ENCODE results near the gene BRWD1.

Gene BRWD1

DNA sequence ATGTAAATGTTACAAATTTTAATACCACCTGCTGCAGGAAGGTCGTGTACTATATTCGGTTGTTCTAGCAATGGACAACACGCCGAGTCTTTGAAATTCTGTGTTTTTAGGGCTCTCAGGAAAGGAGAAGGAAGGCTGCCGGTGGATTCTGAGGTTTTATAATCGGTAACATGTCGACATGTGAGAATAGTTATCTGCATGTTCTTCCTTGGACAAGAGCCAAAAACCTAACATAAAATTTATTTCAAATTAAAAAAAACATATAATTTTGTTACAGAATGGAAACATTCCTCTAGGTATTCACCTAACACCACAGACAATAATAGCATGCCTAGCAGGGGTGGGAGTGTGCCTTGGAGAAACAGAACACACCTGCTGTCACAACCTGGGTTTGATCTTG, 135.0 kb downstream of the BRWD1 start:
- Histone ChIP-seq H3K9me3 (ENCODE audit: control insufficient read depth in 2 of 2, low read length in 2 of 2) (no peaks in the 10 kb centered on the region), H3K36me3 (ENCODE audit: control insufficient read depth in 2 of 2, insufficient read depth in 2 of 2, low read length in 2 of 2) (peaks cover 16 to 17% of the 10 kb centered on the region in 2 donors), H3K27ac (ENCODE audit: low read depth in 2 of 2, low read length in 2 of 2) (no peak overlapping the region)

GRCh38 chr21:39176271-39176709, 137.1 kb downstream of the BRWD1 start:
- Histone ChIP-seq H3K36me3 (ENCODE audit: control insufficient read depth in 2 of 2, insufficient read depth in 2 of 2, low read length in 2 of 2) (peaks cover 19 to 25% of the 10 kb centered on the region in 2 donors), H3K4me3 (ENCODE audit: low read length in 2 of 2) (no peak overlapping the region), H3K9ac (ENCODE audit: low read depth in 1 of 2, low read length in 2 of 2) (no peak overlapping the region), H3K27me3 (ENCODE audit: control insufficient read depth in 2 of 2, insufficient read depth in 2 of 2, low read length in 2 of 2) (no peaks in the 10 kb centered on the region), H3K4me1 (ENCODE audit: control insufficient read depth in 2 of 2, insufficient read depth in 2 of 2, low read length in 2 of 2) (no peaks in the 10 kb centered on the region), H3K27ac (ENCODE audit: low read depth in 2 of 2, low read length in 2 of 2) (no peak overlapping the region), H3K9me3 (ENCODE audit: control insufficient read depth in 2 of 2, low read length in 2 of 2) (no peaks in the 10 kb centered on the region)

More for the DNA sequence above, 135.0 kb downstream of the BRWD1 start:
- no peak overlapping the region for H3K4me3 ChIP-seq (ENCODE audit: low read length in 2 of 2)
- H3K9ac ChIP-seq (ENCODE audit: low read depth in 1 of 2, low read length in 2 of 2), result no peak overlapping the region
- peaks cover 0 to 7% of the 10 kb centered on the region in 2 donors for H3K4me1 ChIP-seq (ENCODE audit: control insufficient read depth in 2 of 2, insufficient read depth in 2 of 2, low read length in 2 of 2)
- no peaks in the 10 kb centered on the region for H3K27me3 ChIP-seq (ENCODE audit: control insufficient read depth in 2 of 2, insufficient read depth in 2 of 2, low read length in 2 of 2)

GRCh38 chr21:39175665-39176064, 137.8 kb downstream of the BRWD1 start:
- H3K27me3 ChIP-seq (ENCODE audit: control insufficient read depth in 2 of 2, insufficient read depth in 2 of 2, low read length in 2 of 2), result no peaks in the 10 kb centered on the region
- H3K9me3 ChIP-seq (ENCODE audit: control insufficient read depth in 2 of 2, low read length in 2 of 2), result no peaks in the 10 kb centered on the region
- H3K4me1 ChIP-seq (ENCODE audit: control insufficient read depth in 2 of 2, insufficient read depth in 2 of 2, low read length in 2 of 2), result no peaks in the 10 kb centered on the region
- peaks cover 19 to 25% of the 10 kb centered on the region in 2 donors for H3K36me3 ChIP-seq (ENCODE audit: control insufficient read depth in 2 of 2, insufficient read depth in 2 of 2, low read length in 2 of 2)
- no peak overlapping the region for H3K27ac ChIP-seq (ENCODE audit: low read depth in 2 of 2, low read length in 2 of 2)
- H3K4me3 ChIP-seq (ENCODE audit: low read length in 2 of 2), result no peak overlapping the region
- peak overlapping the region in 1 of 2 donors; percentile 9 for H3K9ac ChIP-seq (ENCODE audit: low read depth in 1 of 2, low read length in 2 of 2)

- peaks cover 19 to 25% of the 10 kb centered on the region in 2 donors for H3K36me3 ChIP-seq (ENCODE audit: control insufficient read depth in 2 of 2, insufficient read depth in 2 of 2, low read length in 2 of 2)
- H3K9me3 ChIP-seq (ENCODE audit: control insufficient read depth in 2 of 2, low read length in 2 of 2), result no peaks in the 10 kb centered on the region
- H3K4me3 ChIP-seq (ENCODE audit: low read length in 2 of 2), result no peak overlapping the region
Observed at GRCh38 chr21:39175154-39175553, 138.3 kb downstream of the BRWD1 start.

DNA sequence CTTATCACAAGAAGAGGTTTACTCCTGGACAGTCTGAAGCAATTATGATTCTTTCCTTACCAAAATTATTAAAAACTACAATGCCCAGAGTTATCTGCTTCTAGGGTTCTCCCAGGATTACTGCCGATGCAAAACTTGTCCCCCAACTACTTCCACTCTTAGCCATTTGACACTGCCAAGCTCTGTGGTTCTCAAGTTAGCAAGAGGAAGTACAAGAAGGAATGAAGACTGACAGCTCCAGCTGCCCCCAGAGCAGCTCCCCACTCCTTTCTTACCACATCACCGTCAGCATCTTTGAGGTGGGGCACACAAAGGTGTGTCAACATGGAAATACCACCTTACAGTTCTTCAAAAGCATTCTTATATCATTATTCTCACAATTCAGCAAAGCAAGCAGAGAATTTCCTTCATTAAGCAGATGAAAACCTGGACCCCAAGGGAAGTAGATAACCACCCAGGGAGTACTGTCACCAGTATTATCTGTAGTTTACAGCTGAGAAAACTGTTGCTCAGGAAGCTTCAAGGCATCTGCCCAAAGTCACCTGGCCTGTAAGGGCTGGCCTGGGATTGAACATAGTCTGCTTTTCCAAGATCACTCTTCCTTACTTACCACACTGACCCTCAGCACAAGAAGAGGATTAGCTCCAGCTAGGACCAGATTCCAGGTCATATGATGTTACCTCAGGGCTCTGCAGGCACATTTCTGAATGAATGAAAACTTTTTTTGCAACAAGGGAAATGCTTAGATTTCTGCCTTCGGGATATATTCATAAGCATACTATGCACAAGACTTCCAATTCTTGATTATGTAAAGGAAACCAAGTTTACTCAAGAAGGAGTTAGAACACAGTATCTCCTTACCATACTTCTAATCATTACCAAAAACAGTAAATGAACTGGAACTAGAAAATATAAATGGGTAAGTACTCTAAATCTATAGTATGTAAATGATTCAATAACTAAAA, 139.4 kb downstream of the BRWD1 start:
- no peak overlapping the region for H3K4me3 ChIP-seq (ENCODE audit: low read length in 2 of 2)
- H3K36me3 ChIP-seq (ENCODE audit: control insufficient read depth in 2 of 2, insufficient read depth in 2 of 2, low read length in 2 of 2), result peaks cover 19 to 25% of the 10 kb centered on the region in 2 donors
- H3K4me1 ChIP-seq (ENCODE audit: control insufficient read depth in 2 of 2, insufficient read depth in 2 of 2, low read length in 2 of 2), result no peaks in the 10 kb centered on the region
- H3K9me3 ChIP-seq (ENCODE audit: control insufficient read depth in 2 of 2, low read length in 2 of 2), result no peaks in the 10 kb centered on the region
- H3K9ac ChIP-seq (ENCODE audit: low read depth in 1 of 2, low read length in 2 of 2), result no peak overlapping the region
- no peaks in the 10 kb centered on the region for H3K27me3 ChIP-seq (ENCODE audit: control insufficient read depth in 2 of 2, insufficient read depth in 2 of 2, low read length in 2 of 2)
- H3K27ac ChIP-seq (ENCODE audit: low read depth in 2 of 2, low read length in 2 of 2), result no peak overlapping the region

More at GRCh38 chr21:39175154-39175553, 138.3 kb downstream of the BRWD1 start:
- Histone ChIP-seq H3K9ac (ENCODE audit: low read depth in 1 of 2, low read length in 2 of 2) (no peak overlapping the region), H3K4me1 (ENCODE audit: control insufficient read depth in 2 of 2, insufficient read depth in 2 of 2, low read length in 2 of 2) (no peaks in the 10 kb centered on the region), H3K27me3 (ENCODE audit: control insufficient read depth in 2 of 2, insufficient read depth in 2 of 2, low read length in 2 of 2) (no peaks in the 10 kb centered on the region), H3K27ac (ENCODE audit: low read depth in 2 of 2, low read length in 2 of 2) (no peak overlapping the region)

DNA sequence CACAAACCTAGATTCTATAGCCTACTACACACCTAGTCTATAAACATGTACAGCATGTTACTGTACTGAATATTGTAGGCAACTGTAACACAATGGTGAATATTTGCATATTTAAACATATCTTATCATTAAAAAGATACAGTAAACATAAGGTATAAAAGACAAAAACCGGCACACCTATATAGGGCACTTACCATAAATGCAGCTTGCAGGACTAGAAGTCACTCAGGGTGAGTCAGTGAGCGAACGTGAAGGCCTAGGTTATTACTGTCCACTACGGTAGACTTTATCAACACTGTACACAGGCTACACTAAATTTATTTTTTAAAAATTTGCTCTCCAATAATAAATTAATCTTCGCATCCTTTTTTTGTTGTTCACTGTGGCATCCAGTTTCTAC, 143.5 kb downstream of the BRWD1 start:
- Histone ChIP-seq H3K36me3 (ENCODE audit: control insufficient read depth in 2 of 2, insufficient read depth in 2 of 2, low read length in 2 of 2) (peaks cover 10 to 16% of the 10 kb centered on the region in 2 donors), H3K4me3 (ENCODE audit: low read length in 2 of 2) (no peak overlapping the region), H3K9me3 (ENCODE audit: control insufficient read depth in 2 of 2, low read length in 2 of 2) (peaks cover 0 to 2% of the 10 kb centered on the region in 2 donors), H3K27ac (ENCODE audit: low read depth in 2 of 2, low read length in 2 of 2) (no peak overlapping the region), H3K27me3 (ENCODE audit: control insufficient read depth in 2 of 2, insufficient read depth in 2 of 2, low read length in 2 of 2) (no peaks in the 10 kb centered on the region), H3K9ac (ENCODE audit: low read depth in 1 of 2, low read length in 2 of 2) (no peak overlapping the region), H3K4me1 (ENCODE audit: control insufficient read depth in 2 of 2, insufficient read depth in 2 of 2, low read length in 2 of 2) (no peaks in the 10 kb centered on the region)

DNA sequence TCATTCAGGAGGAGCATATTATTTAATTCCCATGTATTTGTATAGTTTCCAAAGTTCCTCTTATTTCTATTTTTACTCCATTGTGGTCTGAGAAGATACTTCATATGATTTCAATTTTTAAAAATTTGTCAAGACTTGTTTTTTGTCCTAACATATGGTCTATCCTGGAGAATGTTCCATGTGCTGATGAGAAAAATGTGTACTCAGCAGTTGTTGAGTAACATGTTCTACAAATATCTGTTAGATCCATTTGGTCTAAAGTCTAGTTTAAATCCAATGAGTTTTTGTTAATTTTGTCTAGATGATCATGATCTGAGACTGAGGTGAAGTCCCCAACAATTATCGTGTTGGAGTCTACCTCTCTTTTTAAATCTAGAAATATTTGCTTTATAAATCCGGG, 144.6 kb downstream of the BRWD1 start:
- Histone ChIP-seq H3K4me3 (ENCODE audit: low read length in 2 of 2) (no peak overlapping the region), H3K36me3 (ENCODE audit: control insufficient read depth in 2 of 2, insufficient read depth in 2 of 2, low read length in 2 of 2) (peaks cover 5 to 12% of the 10 kb centered on the region in 2 donors), H3K27me3 (ENCODE audit: control insufficient read depth in 2 of 2, insufficient read depth in 2 of 2, low read length in 2 of 2) (no peaks in the 10 kb centered on the region), H3K9ac (ENCODE audit: low read depth in 1 of 2, low read length in 2 of 2) (no peak overlapping the region), H3K27ac (ENCODE audit: low read depth in 2 of 2, low read length in 2 of 2) (no peak overlapping the region), H3K9me3 (ENCODE audit: control insufficient read depth in 2 of 2, low read length in 2 of 2) (peaks cover 0 to 4% of the 10 kb centered on the region in 2 donors), H3K4me1 (ENCODE audit: control insufficient read depth in 2 of 2, insufficient read depth in 2 of 2, low read length in 2 of 2) (no peaks in the 10 kb centered on the region)

GRCh38 chr21:39164523-39164922, 148.9 kb downstream of the BRWD1 start:
- H3K9ac ChIP-seq (ENCODE audit: low read depth in 1 of 2, low read length in 2 of 2), result no peak overlapping the region

DNA sequence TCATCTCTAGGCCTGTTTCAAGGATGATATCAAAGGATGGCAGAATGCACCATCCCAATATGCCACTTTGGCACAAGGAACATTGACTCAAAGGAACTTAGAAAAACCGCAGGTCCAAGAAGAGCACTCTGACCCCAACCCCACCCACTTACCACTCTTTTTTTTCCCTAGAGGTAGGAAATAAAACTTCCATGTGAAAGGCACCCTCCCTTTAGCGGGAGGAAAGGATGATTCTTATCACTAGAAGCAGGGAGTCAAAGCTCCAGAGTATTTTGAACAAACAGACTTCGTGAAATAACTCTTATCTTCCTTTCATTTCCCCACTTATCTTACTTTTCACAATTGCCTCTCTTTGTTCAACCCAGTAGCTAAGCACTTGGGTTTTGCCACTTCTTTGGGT, 152.4 kb downstream of the BRWD1 start:
- peaks cover 0 to 4% of the 10 kb centered on the region in 2 donors for H3K9me3 ChIP-seq (ENCODE audit: control insufficient read depth in 2 of 2, low read length in 2 of 2)
- no peak overlapping the region for H3K4me3 ChIP-seq (ENCODE audit: low read length in 2 of 2)
- H3K4me1 ChIP-seq (ENCODE audit: control insufficient read depth in 2 of 2, insufficient read depth in 2 of 2, low read length in 2 of 2), result no peaks in the 10 kb centered on the region
- H3K27me3 ChIP-seq (ENCODE audit: control insufficient read depth in 2 of 2, insufficient read depth in 2 of 2, low read length in 2 of 2), result no peaks in the 10 kb centered on the region
- no peak overlapping the region for H3K27ac ChIP-seq (ENCODE audit: low read depth in 2 of 2, low read length in 2 of 2)
- no peaks in the 10 kb centered on the region for H3K36me3 ChIP-seq (ENCODE audit: control insufficient read depth in 2 of 2, insufficient read depth in 2 of 2, low read length in 2 of 2)
- no peak overlapping the region for H3K9ac ChIP-seq (ENCODE audit: low read depth in 1 of 2, low read length in 2 of 2)

More at GRCh38 chr21:39164523-39164922, 148.9 kb downstream of the BRWD1 start:
- no peak overlapping the region for H3K4me3 ChIP-seq (ENCODE audit: low read length in 2 of 2)
- no peaks in the 10 kb centered on the region for H3K4me1 ChIP-seq (ENCODE audit: control insufficient read depth in 2 of 2, insufficient read depth in 2 of 2, low read length in 2 of 2)
- no peak overlapping the region for H3K27ac ChIP-seq (ENCODE audit: low read depth in 2 of 2, low read length in 2 of 2)
- no peaks in the 10 kb centered on the region for H3K36me3 ChIP-seq (ENCODE audit: control insufficient read depth in 2 of 2, insufficient read depth in 2 of 2, low read length in 2 of 2)
- peaks cover 0 to 4% of the 10 kb centered on the region in 2 donors for H3K9me3 ChIP-seq (ENCODE audit: control insufficient read depth in 2 of 2, low read length in 2 of 2)
- no peaks in the 10 kb centered on the region for H3K27me3 ChIP-seq (ENCODE audit: control insufficient read depth in 2 of 2, insufficient read depth in 2 of 2, low read length in 2 of 2)

DNA sequence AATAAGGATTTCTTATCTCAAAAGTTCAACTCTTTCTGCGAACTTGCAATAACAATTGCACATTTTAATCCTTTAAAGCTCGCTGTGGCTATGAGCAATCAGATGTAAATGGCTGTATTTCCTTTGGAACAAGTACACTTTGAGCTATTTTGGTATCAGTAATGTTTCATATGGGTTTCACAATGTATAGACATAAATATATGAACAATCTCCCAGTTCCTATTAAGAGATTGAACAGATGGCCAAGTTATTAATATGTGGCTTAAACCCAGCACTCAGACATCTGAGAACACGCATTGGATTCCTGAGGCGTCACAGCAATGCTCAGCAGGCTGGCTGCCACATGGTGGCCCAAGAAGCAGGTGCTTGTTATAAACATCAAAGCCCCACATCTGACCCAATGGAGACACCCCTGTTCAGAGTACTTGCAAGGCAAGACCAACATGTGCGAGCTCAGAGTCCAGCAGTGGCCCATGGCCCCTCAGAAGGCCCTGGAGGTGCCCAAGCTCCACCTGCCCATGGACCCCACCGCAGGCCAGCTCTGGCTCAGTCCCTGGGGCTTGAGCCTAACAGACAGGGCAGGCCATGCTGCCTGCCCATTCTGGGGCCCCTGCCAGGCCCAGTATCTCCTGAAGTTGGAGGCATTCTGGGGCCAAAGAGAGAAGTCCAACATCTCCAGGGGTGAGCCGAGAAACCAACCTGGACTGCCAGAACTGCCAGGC, 153.9 kb downstream of the BRWD1 start:
- Histone ChIP-seq H3K9me3 (ENCODE audit: control insufficient read depth in 2 of 2, low read length in 2 of 2) (no peaks in the 10 kb centered on the region), H3K27me3 (ENCODE audit: control insufficient read depth in 2 of 2, insufficient read depth in 2 of 2, low read length in 2 of 2) (no peaks in the 10 kb centered on the region), H3K36me3 (ENCODE audit: control insufficient read depth in 2 of 2, insufficient read depth in 2 of 2, low read length in 2 of 2) (no peaks in the 10 kb centered on the region), H3K27ac (ENCODE audit: low read depth in 2 of 2, low read length in 2 of 2) (no peak overlapping the region), H3K9ac (ENCODE audit: low read depth in 1 of 2, low read length in 2 of 2) (no peak overlapping the region), H3K4me3 (ENCODE audit: low read length in 2 of 2) (no peak overlapping the region), H3K4me1 (ENCODE audit: control insufficient read depth in 2 of 2, insufficient read depth in 2 of 2, low read length in 2 of 2) (no peaks in the 10 kb centered on the region)

All from mucosa of rectum (tissue), 2 donors.